ENCODE measurements around the gene RAB11FIP4. TPM values are rescaled to one million over a fixed set of nuclear protein-coding genes. Genes with fewer than 3 reads are reported as not detected.

The RAB11FIP4 gene
- total and polyA plus RNA-seq, 2 donors (not counting 1 experiment from before 2014, with no cell fraction given): 17.0 to 70.5 TPM

- Mint-ChIP-seq H3K4me1 (no peaks in the 10 kb centered on the region), H3K4me3 (no peak overlapping the region), H3K9me3 (ENCODE audit: insufficient read depth) (peaks cover 7% of the 10 kb centered on the region), H3K27me3 (peaks cover 29% of the 10 kb centered on the region), H3K27ac (no peak overlapping the region)
- H3K27me3 ChIP-seq (replicated peaks in 1 of 4; ENCODE audit: control extremely low read depth in 1 of 4, control insufficient read depth in 3 of 4, insufficient read depth in 4 of 4, low read length in 3 of 4): peaks cover 0 to 13% (median 0%) of the 10 kb centered on the region in 4 experiments
- ChIA-PET POLR2A (no interaction called here), CTCF (interaction anchor here (1.7 to 2.1 kb wide), 2 partner anchors 12 to 101 kb away, joined by 4 to 7 read pairs; no protein-coding TSS in a partner anchor)
- no peak overlapping the region for H3K9ac ChIP-seq (ENCODE audit: low read length)
- no peak overlapping the region for H3K4me2 ChIP-seq (replicated peaks; ENCODE audit: low read depth, low read length, poor library complexity, severe bottlenecking)
- no peak for ATAC-seq (ENCODE audit: low read depth)
- no peaks in the 10 kb centered on the region for H3K79me2 ChIP-seq (ENCODE audit: control insufficient read depth, insufficient read depth, low read length)
- DNase-seq: no peak
- WGBS (ENCODE audit: insufficient coverage): 95% methylated on average over 5 of the region's 5 CpGs
- H3K4me1 ChIP-seq (ENCODE audit: control insufficient read depth in 2 of 2, insufficient read depth in 2 of 2, low read length in 2 of 2): no peaks in the 10 kb centered on the region
- intact Hi-C loops (cut with micrococcal nuclease): no loop called here
- no peak overlapping the region for H3K4me3 ChIP-seq (ENCODE audit: control extremely low read depth in 1 of 5, extremely low read depth in 1 of 5, insufficient read depth in 1 of 5, low read depth in 2 of 5, low read length in 4 of 5)
- no peaks in the 10 kb centered on the region for H3K36me3 ChIP-seq (replicated peaks in 1 of 2; ENCODE audit: control extremely low read depth in 1 of 2, control insufficient read depth in 1 of 2, extremely low read depth in 1 of 2, insufficient read depth in 2 of 2, low read length in 1 of 2)
- TF ChIP-seq CTCF (IDR thresholded peaks at IDR 0.05): no peak
- TF ChIP-seq EZH2 (IDR thresholded peaks at IDR 0.05; ENCODE audit: borderline replicate concordance, insufficient read depth, low read depth, low read length, poor library complexity, severe bottlenecking): no peak
- no peak overlapping the region for H3K27ac ChIP-seq (ENCODE audit: low read length in 2 of 2)
- H2AFZ ChIP-seq (ENCODE audit: insufficient read depth, low read depth, low read length, poor library complexity, severe bottlenecking): no peak overlapping the region
- no peaks in the 10 kb centered on the region for H4K20me1 ChIP-seq (ENCODE audit: control insufficient read depth, insufficient read depth, low read length, poor library complexity, severe bottlenecking)
- peaks cover 3 to 20% (median 11%) of the 10 kb centered on the region in 3 donors for H3K9me3 ChIP-seq (ENCODE audit: control extremely low read depth in 1 of 3, control insufficient read depth in 2 of 3, insufficient read depth in 1 of 3, low read length in 2 of 3)
Measured at GRCh38 chr17:31424944-31425281, 33.4 kb downstream of the RAB11FIP4 start.

GRCh38 chr17:31425282-31426040 lies 34.0 kb downstream of the RAB11FIP4 start:
- H3K4me1 Mint-ChIP-seq: no peaks in the 10 kb centered on the region
- H3K27ac ChIP-seq (ENCODE audit: low read length in 2 of 2): no peak overlapping the region
- no peaks in the 10 kb centered on the region for H3K36me3 ChIP-seq (replicated peaks in 1 of 2; ENCODE audit: control extremely low read depth in 1 of 2, control insufficient read depth in 1 of 2, extremely low read depth in 1 of 2, insufficient read depth in 2 of 2, low read length in 1 of 2)
- H3K79me2 ChIP-seq (ENCODE audit: control insufficient read depth, insufficient read depth, low read length): no peaks in the 10 kb centered on the region
- CTCF ChIA-PET: interaction anchor here (0.5 to 2.1 kb wide), 3 partner anchors 12 to 490 kb away, joined by 3 to 7 read pairs (median 4); no protein-coding TSS in a partner anchor
- H3K9me3 Mint-ChIP-seq (ENCODE audit: insufficient read depth): peaks cover 7% of the 10 kb centered on the region
- no peak overlapping the region for H3K9ac ChIP-seq (ENCODE audit: low read length)
- H2AFZ ChIP-seq (ENCODE audit: insufficient read depth, low read depth, low read length, poor library complexity, severe bottlenecking): no peak overlapping the region
- intact Hi-C loops (cut with micrococcal nuclease): no loop called here
- no peak overlapping the region for H3K4me2 ChIP-seq (replicated peaks; ENCODE audit: low read depth, low read length, poor library complexity, severe bottlenecking)
- no peak overlapping the region for H3K4me3 Mint-ChIP-seq
- no peak for DNase-seq
- H4K20me1 ChIP-seq (ENCODE audit: control insufficient read depth, insufficient read depth, low read length, poor library complexity, severe bottlenecking): no peaks in the 10 kb centered on the region
- H3K4me3 ChIP-seq (ENCODE audit: control extremely low read depth in 1 of 5, extremely low read depth in 1 of 5, insufficient read depth in 1 of 5, low read depth in 2 of 5, low read length in 4 of 5): no peak overlapping the region
- H3K4me1 ChIP-seq (ENCODE audit: control insufficient read depth in 2 of 2, insufficient read depth in 2 of 2, low read length in 2 of 2): no peaks in the 10 kb centered on the region
- peaks cover 32% of the 10 kb centered on the region for H3K27me3 Mint-ChIP-seq
- POLR2A ChIA-PET: no interaction called here
- 78% methylated on average over 17 of the region's 17 CpGs for WGBS (ENCODE audit: insufficient coverage)
- H3K27ac Mint-ChIP-seq: no peak overlapping the region
- no peak for TF ChIP-seq EZH2 (IDR thresholded peaks at IDR 0.05; ENCODE audit: borderline replicate concordance, insufficient read depth, low read depth, low read length, poor library complexity, severe bottlenecking)
- peaks cover 0 to 13% (median 0%) of the 10 kb centered on the region in 4 experiments for H3K27me3 ChIP-seq (replicated peaks in 1 of 4; ENCODE audit: control extremely low read depth in 1 of 4, control insufficient read depth in 3 of 4, insufficient read depth in 4 of 4, low read length in 3 of 4)
- H3K9me3 ChIP-seq (ENCODE audit: control extremely low read depth in 1 of 3, control insufficient read depth in 2 of 3, insufficient read depth in 1 of 3, low read length in 2 of 3): peaks cover 3 to 22% (median 11%) of the 10 kb centered on the region in 3 donors
- no peak for ATAC-seq (ENCODE audit: low read depth)
